ENCODE data around the gene PDZD2. TPM values are rescaled to one million over a fixed set of nuclear protein-coding genes. Genes with fewer than 3 reads are reported as not detected.
"Not testable (repeated sequence)": the region's sequence is repeated elsewhere in the genome, so short reads cannot be mapped to it uniquely, and the experiment has no call there.

PDZD2 gene
- total RNA-seq, 4 donors from 2014 or later = 2.8 to 5.3 (median 4.0) TPM

- H3K4me3 ChIP-seq = no peak overlapping the region
- no peak overlapping the region for H3K27ac ChIP-seq
- TF ChIP-seq CTCF (IDR thresholded peaks at IDR 0.05 in 4 of 5, conservative IDR thresholded peaks at IDR 0.05 in 1 of 5) (no peak), POLR2A (IDR thresholded peaks at IDR 0.05) (no peak)
- H3K27me3 ChIP-seq = no peaks in the 10 kb centered on the region
- DNase-seq (no peak), ATAC-seq (no peak)
- peaks cover 0 to 4% of the 10 kb centered on the region in 2 donors for H3K4me1 ChIP-seq
- no peaks in the 10 kb centered on the region for H3K9me3 ChIP-seq
- intact Hi-C loops (cut with DNase I; ENCODE audit: low total_unique reads) (no loop called here), in situ Hi-C loops (cut with MboI; ENCODE audit: low sequenced_read_pairs in 4 of 4) (no loop called here)
- no peaks in the 10 kb centered on the region for H3K36me3 ChIP-seq
These were observed 89.1 kb downstream of the PDZD2 start for GRCh38 chr5:31728039-31728438.

GRCh38 chr5:31728806-31729205 is 89.9 kb downstream of the PDZD2 start:
- in situ Hi-C loops (cut with MboI; ENCODE audit: low sequenced_read_pairs in 4 of 4); H3K27me3 ChIP-seq; H3K4me3 ChIP-seq; H3K27ac ChIP-seq; H3K36me3 ChIP-seq; intact Hi-C loops (cut with DNase I; ENCODE audit: low total_unique reads); H3K4me1 ChIP-seq; H3K9me3 ChIP-seq; DNase-seq; ATAC-seq: not testable (repeated sequence)

- no peak overlapping the region for H3K27ac ChIP-seq
- ATAC-seq = peak in 1 of 2 donors; percentile 55
- intact Hi-C loops (cut with DNase I; ENCODE audit: low total_unique reads) = no loop called here
- peaks cover 0 to 8% of the 10 kb centered on the region in 2 donors for H3K4me1 ChIP-seq
- in situ Hi-C loops (cut with MboI; ENCODE audit: low sequenced_read_pairs in 4 of 4) = no loop called here
- no peaks in the 10 kb centered on the region for H3K36me3 ChIP-seq
- no peak overlapping the region for H3K4me3 ChIP-seq
- H3K9me3 ChIP-seq = no peaks in the 10 kb centered on the region
- no peaks in the 10 kb centered on the region for H3K27me3 ChIP-seq
- TF ChIP-seq CTCF (IDR thresholded peaks at IDR 0.05 in 4 of 5, conservative IDR thresholded peaks at IDR 0.05 in 1 of 5) (no peak), POLR2A (IDR thresholded peaks at IDR 0.05) (no peak)
- no peak for DNase-seq
These were observed 91.2 kb downstream of the PDZD2 start for GRCh38 chr5:31730139-31730538.

DNA sequence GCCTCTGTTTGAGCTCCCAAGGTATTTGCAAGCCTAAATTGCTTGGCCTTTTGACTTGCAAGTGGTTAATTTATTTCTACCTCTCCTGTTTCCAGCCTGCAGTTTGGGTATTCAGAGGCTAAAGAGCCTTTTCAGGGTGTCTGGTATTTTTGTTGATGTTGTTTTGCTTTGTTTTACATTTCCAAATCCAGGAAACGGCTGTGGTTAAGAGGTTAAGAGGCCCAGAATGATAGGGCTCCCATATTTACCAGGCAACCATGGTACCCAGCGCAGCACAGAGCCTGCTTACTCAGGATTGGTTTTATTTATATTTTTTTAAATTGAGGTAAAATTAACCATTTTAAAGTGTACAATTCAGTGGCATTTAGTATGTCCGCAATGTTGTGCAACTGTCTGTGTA is 92.1 kb downstream of the PDZD2 start:
- DNase-seq (no peak), ATAC-seq (no peak)
- Histone ChIP-seq H3K27ac (no peak overlapping the region), H3K9me3 (no peaks in the 10 kb centered on the region), H3K4me3 (no peak overlapping the region), H3K27me3 (no peaks in the 10 kb centered on the region), H3K36me3 (no peaks in the 10 kb centered on the region), H3K4me1 (peaks cover 0 to 8% of the 10 kb centered on the region in 2 donors)
- intact Hi-C loops (cut with DNase I; ENCODE audit: low total_unique reads) = no loop called here
- no peak for TF ChIP-seq POLR2A (IDR thresholded peaks at IDR 0.05)
- TF ChIP-seq CTCF (IDR thresholded peaks at IDR 0.05 in 4 of 5, conservative IDR thresholded peaks at IDR 0.05 in 1 of 5) = no peak
- in situ Hi-C loops (cut with MboI; ENCODE audit: low sequenced_read_pairs in 4 of 4) = no loop called here

DNA sequence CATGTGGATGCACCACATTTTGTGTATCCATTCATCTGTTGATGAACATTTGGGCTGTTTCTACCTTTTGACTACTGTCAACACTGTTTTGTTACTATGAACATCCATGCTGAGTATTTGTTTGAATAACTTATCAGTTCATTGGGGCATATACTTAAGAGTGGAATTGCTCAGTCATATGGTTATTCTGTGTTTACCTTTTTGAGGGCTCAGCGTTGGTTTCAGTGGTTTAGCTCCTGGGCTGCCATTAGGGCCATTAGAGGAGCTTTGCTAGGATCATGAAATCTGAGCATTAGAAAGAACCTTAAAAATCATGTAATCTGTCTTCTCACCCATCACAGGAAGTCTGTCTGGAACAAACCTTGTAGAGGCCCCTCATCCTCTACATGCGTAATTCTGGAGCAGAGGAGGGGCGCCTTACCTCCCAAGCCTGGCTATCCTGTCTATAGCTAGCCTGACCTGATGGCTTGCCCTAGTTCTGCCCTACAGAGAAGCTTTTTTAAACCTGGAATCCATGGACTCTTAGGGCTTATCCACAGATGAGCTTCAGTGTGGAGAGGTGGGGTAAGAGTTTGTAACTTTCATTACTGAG is 92.9 kb downstream of the PDZD2 start:
- DNase-seq (no peak), ATAC-seq (no peak)
- Histone ChIP-seq H3K4me3 (no peak overlapping the region), H3K27ac (no peak overlapping the region), H3K36me3 (no peaks in the 10 kb centered on the region), H3K4me1 (peaks cover 0 to 8% of the 10 kb centered on the region in 2 donors), H3K27me3 (no peaks in the 10 kb centered on the region), H3K9me3 (no peaks in the 10 kb centered on the region)
- in situ Hi-C loops (cut with MboI; ENCODE audit: low sequenced_read_pairs in 4 of 4) (no loop called here), intact Hi-C loops (cut with DNase I; ENCODE audit: low total_unique reads) (no loop called here)
- TF ChIP-seq CTCF (IDR thresholded peaks at IDR 0.05 in 4 of 5, conservative IDR thresholded peaks at IDR 0.05 in 1 of 5) (no peak), POLR2A (IDR thresholded peaks at IDR 0.05) (no peak)

GRCh38 chr5:31732821-31733220 is 93.9 kb downstream of the PDZD2 start:
- intact Hi-C loops (cut with DNase I; ENCODE audit: low total_unique reads); H3K27ac ChIP-seq; H3K27me3 ChIP-seq; in situ Hi-C loops (cut with MboI; ENCODE audit: low sequenced_read_pairs in 4 of 4); H3K9me3 ChIP-seq; H3K4me3 ChIP-seq; H3K36me3 ChIP-seq; ATAC-seq; DNase-seq: not testable (repeated sequence)
- H3K4me1 ChIP-seq = peaks cover 0 to 12% of the 10 kb centered on the region in 2 donors

Measured in gastrocnemius medialis (tissue), 4 donors.